Activated CD4-positive, alpha-beta memory T cell treated with anti-CD3 and anti-CD28 coated beads for 36 hours (primary cell): ENCODE data around the gene COPA. TPM values are rescaled to one million over a fixed set of nuclear protein-coding genes. Genes with fewer than 3 reads are reported as not detected.
A peak's percentile ranks its signal among the peaks of the same experiment; 100 is the strongest.

Experiments
- CTCF ChIA-PET: fragments of 350-600 bp; sonication (Branson Sonifier 250); formaldehyde crosslinking; loops from one replicate; lab custom pipeline; 2021; ENCODE audit warnings: antibody characterized with exemption, inconsistent platforms; lab: Charles Lee
- POLR2A ChIA-PET: fragments of 350-600 bp; sonication (Branson Sonifier 250); formaldehyde crosslinking; loops from one replicate; lab custom pipeline; 2021; ENCODE audit warnings: antibody characterized with exemption; lab: Charles Lee
- DNase-seq: peaks from one replicate; pipeline ENCODE4 v3.0.0-alpha.2; 2020
- H3K27ac Mint-ChIP-seq: one replicate; pipeline ENCODE4 v1.8.0; 2021; ENCODE audit warnings: mixed read lengths
- H3K27me3 Mint-ChIP-seq: one replicate; pipeline ENCODE4 v1.8.0; 2021; ENCODE audit warnings: mixed read lengths
- H3K36me3 Mint-ChIP-seq: one replicate; pipeline ENCODE4 v1.8.0; 2021; ENCODE audit warnings: mixed read lengths
- H3K4me1 Mint-ChIP-seq: one replicate; pipeline ENCODE4 v1.8.0; 2021; ENCODE audit warnings: low read depth, mixed read lengths
- H3K4me3 Mint-ChIP-seq: one replicate; pipeline ENCODE4 v1.8.0; 2021; ENCODE audit warnings: mild to moderate bottlenecking, mixed read lengths
- H3K9me3 Mint-ChIP-seq: one replicate; pipeline ENCODE4 v1.8.0; 2021; ENCODE audit warnings: mixed read lengths
- intact Hi-C: fragments of 100-400 bp; cut with micrococcal nuclease; formaldehyde crosslinking; loops from one replicate; pipeline ENCODE4 v1.15.1; 2023
- total RNA-seq, 2 experiments: library from RNA; stranded (reverse); gene quantifications; one replicate each; pipeline ENCODE4 v1.2.3, GENCODE V29; 2021

Gene COPA
- total RNA-seq, 2 experiments from 2014 or later: 132 TPM

DNA sequence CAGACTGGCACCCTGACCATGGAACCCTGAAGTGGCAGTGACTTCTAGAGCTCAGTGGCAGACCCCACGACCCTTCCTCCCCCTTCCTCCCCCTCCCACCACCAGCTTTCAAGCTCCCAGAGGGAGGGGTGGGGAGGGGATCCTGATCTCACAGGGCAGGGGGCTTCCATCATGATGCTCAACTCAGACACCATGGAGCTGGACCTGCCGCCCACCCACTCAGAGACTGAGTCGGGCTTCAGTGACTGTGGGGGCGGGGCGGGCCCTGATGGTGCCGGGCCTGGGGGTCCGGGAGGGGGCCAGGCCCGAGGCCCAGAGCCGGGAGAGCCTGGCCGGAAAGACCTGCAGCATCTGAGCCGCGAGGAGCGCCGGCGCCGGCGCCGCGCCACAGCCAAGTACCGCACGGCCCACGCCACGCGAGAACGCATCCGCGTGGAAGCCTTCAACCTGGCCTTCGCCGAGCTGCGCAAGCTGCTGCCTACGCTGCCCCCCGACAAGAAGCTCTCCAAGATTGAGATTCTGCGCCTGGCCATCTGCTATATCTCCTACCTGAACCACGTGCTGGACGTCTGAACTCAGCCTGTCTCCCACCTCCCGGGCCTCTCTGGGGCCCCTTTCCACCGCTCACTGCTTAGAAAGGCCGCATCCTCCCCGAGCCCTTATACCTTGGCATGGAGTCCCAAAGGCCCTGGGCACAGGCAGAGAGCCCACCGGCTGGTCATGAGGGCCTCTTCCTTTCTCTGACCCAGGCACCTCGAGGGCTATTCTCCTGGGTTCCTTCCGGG lies 27.7 kb upstream of the COPA start:
- ChIA-PET POLR2A (no interaction called here), CTCF (no interaction called here)
- Mint-ChIP-seq H3K27ac (no peak overlapping the region), H3K4me1 (peaks cover 4% of the 10 kb centered on the region), H3K36me3 (no peaks in the 10 kb centered on the region), H3K9me3 (no peaks in the 10 kb centered on the region), H3K4me3 (no peak overlapping the region), H3K27me3 (no peaks in the 10 kb centered on the region)
- no peak for DNase-seq
- intact Hi-C loops: no loop called here

DNA sequence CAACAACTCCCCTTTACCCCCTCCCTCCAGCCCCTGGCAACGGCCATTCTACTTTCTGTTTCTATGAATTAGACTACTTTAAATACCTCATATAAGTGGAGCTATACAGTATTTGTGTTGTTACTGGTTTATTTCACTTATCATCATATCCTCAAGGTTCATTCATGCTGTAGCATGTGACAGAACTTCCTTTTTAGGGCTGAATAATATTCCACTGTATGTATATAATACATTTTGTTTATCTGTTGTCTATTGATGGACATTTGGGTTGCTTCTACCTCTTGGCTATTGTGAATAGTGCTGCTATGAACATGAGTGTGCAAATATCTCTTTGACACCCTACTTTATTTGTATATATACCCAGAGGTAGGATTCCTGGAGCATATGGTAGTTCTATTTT lies 26.0 kb upstream of the COPA start:
- no peaks in the 10 kb centered on the region for H3K36me3 Mint-ChIP-seq
- no peak overlapping the region for H3K27ac Mint-ChIP-seq
- ChIA-PET CTCF (interaction anchor here (2.1 kb wide), 1 partner anchor 8 kb away, joined by 6 read pairs; no protein-coding TSS in a partner anchor), POLR2A (no interaction called here)
- H3K4me1 Mint-ChIP-seq: no peaks in the 10 kb centered on the region
- no peaks in the 10 kb centered on the region for H3K9me3 Mint-ChIP-seq
- intact Hi-C loops: no loop called here
- no peak for DNase-seq
- no peaks in the 10 kb centered on the region for H3K27me3 Mint-ChIP-seq
- H3K4me3 Mint-ChIP-seq: no peak overlapping the region

DNA sequence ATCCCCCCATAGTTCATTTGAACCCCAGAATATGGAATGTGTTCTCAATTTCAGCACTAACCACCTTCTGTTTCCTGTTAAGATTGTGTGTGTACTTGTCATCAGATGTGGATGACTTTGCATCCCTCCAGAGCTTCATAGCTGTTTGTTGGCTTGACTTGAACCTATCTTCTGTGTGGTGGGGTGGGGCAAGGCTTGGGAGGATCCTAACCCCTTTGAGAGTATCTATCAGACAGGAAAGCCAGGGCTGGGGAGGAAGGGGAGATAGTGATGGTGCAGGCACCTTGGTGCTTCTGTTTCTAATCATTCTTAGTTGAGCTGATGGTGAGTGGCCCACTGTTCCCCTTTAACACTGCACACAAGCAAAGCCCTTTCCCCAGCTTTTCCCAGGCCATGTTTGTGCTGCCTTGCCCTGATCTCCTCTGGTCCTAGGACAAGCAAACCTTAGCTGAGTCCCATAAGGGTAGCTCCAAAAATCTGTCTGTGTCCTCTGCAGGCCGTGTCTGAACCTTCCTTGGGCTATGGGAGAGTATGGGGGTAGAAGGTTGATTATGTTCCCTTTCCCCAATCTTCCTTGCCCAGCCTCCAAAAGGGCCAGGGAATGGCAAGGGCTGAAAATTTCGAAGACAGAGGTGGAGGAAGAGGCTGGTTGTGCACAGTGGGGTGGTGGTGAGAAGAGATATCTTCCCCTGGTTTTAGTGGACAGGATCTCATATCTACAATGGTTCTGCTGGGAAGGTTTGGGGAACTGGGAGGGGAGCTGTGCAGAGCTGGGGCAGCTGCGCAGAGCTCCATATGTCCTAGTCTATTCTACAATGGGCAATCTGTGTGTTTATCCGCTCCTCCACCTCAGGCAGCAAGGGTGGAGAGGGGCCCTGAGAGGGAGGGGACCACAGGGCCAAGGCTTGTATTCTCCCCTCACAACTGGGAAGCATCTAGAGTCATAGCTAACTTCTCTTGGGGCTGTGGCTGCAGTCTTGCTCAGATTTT lies 25.2 kb upstream of the COPA start:
- intact Hi-C loops: no loop called here
- DNase-seq: no peak
- H3K36me3 Mint-ChIP-seq: no peaks in the 10 kb centered on the region
- ChIA-PET CTCF (interaction anchor here (1.0 to 2.1 kb wide), 2 partner anchors 9 to 76 kb away, joined by 3 to 6 read pairs; no protein-coding TSS in a partner anchor), POLR2A (interaction anchor here (0.5 kb wide), 1 partner anchor 22 kb away, joined by 3 read pairs; no protein-coding TSS in a partner anchor)
- H3K4me3 Mint-ChIP-seq: no peak overlapping the region
- H3K4me1 Mint-ChIP-seq: no peaks in the 10 kb centered on the region
- no peaks in the 10 kb centered on the region for H3K9me3 Mint-ChIP-seq
- H3K27ac Mint-ChIP-seq: no peak overlapping the region
- H3K27me3 Mint-ChIP-seq: no peaks in the 10 kb centered on the region

DNA sequence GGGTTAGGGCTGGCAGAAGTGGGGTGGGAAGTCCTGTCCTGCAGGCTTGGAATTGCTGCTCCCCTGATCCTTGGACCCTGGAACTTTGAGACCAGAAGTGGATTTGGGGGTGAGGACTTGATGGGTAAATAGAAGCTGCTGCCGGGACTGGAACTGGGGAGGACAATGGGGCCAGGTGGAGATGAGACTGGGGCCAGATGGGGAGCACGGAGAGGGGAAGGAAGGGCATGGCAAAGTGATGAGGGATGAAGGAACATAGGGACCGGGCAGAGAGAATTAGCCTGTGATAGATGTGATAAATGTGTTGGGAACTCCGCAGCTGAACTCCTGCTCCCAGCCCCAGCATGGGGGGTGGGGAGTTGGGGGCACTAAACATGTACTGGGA lies 24.5 kb upstream of the COPA start:
- intact Hi-C loops: no loop called here
- H3K4me3 Mint-ChIP-seq: no peak overlapping the region
- no peaks in the 10 kb centered on the region for H3K27me3 Mint-ChIP-seq
- no peak for DNase-seq
- H3K36me3 Mint-ChIP-seq: no peaks in the 10 kb centered on the region
- no peaks in the 10 kb centered on the region for H3K4me1 Mint-ChIP-seq
- CTCF ChIA-PET: interaction anchor here (1.0 to 2.1 kb wide), 2 partner anchors 10 to 76 kb away, joined by 3 to 6 read pairs; no protein-coding TSS in a partner anchor
- no peaks in the 10 kb centered on the region for H3K9me3 Mint-ChIP-seq
- no peak overlapping the region for H3K27ac Mint-ChIP-seq
- POLR2A ChIA-PET: interaction anchor here (0.5 kb wide), 1 partner anchor 21 kb away, joined by 3 read pairs; no protein-coding TSS in a partner anchor

DNA sequence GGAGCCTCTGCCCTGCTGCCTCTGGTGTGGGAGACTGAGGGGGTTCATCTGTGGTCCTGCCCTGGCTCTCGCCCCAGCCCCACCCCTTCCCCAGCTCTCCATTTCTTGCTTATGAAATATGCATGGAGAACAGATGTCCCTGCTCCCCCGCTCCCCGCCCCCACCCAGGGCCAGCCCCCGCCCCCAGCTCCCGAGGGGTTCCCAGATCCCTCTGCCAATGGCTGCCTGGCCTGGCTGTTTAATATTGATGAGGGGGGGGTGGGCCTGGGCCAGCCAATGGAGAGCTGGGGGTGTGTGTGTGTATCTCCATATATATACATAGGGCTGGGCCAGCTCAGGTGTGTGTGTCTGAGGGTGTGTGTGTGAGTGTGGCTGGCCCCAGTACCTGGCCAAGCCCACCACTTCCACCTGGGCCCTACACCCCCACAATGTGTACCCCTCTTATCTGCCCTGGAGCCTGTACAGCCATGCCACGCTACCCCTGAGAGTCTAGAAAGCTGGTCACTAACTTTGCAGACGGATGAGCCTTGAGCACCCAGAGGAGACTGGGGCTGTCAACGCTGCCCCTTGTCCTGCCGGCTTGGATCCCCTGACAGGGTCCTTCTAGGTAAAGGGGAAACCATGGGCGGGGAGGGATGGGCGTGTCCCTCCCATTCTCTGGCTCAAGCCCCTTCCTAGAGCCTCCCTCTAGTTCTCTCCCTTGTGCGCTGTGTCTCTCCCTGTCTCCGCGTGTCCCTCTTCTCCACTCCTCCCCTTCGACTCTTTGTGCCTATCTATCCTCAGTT lies 23.9 kb upstream of the COPA start, which contains the start of gene NHLH1:
TSS of gene NHLH1 (plus strand) at position 341 of the 785 bp plus-strand sequence. CDS start 3,661 bp downstream, outside the sequence.
- POLR2A ChIA-PET: no interaction called here

DNA sequence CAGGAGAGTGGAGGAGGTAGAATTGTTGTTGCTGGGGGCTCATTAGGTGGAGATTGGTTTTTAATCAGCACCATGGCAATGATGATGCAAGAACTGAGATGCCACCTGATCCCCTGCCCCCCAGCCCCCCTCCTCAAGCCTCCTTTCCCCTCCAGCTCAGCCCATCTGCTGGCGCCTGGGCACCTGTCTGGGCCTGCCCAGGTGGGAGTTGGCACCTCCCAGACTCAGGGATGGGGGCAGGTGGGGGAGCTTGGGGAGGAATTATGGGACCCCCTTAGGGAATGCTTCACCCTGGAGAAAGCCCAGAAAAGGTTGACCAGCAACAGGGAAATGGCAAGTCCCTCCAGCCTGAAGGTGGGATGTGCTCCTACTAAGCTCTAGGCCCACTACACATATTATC lies 22.3 kb upstream of the COPA start:
- H3K27me3 Mint-ChIP-seq: no peaks in the 10 kb centered on the region
- POLR2A ChIA-PET: no interaction called here
- no peaks in the 10 kb centered on the region for H3K36me3 Mint-ChIP-seq
- CTCF ChIA-PET: interaction anchor here (1.4 kb wide), 1 partner anchor 12 kb away, joined by 6 read pairs; no protein-coding TSS in a partner anchor
- no peak overlapping the region for H3K27ac Mint-ChIP-seq
- DNase-seq: no peak
- intact Hi-C loops: no loop called here
- H3K4me1 Mint-ChIP-seq: peaks cover 2% of the 10 kb centered on the region
- H3K9me3 Mint-ChIP-seq: no peaks in the 10 kb centered on the region
- H3K4me3 Mint-ChIP-seq: no peak overlapping the region

More for the DNA sequence above, 23.9 kb upstream of the COPA start, which contains the start of gene NHLH1:
- CTCF ChIA-PET: interaction anchor here (1.4 to 2.1 kb wide), 2 partner anchors 10 kb away, joined by 6 read pairs; no protein-coding TSS in a partner anchor
- no peaks in the 10 kb centered on the region for H3K9me3 Mint-ChIP-seq
- peaks cover 2% of the 10 kb centered on the region for H3K4me1 Mint-ChIP-seq
- no peaks in the 10 kb centered on the region for H3K27me3 Mint-ChIP-seq
- intact Hi-C loops: no loop called here
- no peak within 1 kb of the TSS for H3K27ac Mint-ChIP-seq
- no peak for DNase-seq
- no peaks in the 10 kb centered on the region for H3K36me3 Mint-ChIP-seq
- H3K4me3 Mint-ChIP-seq: no peak within 1 kb of the TSS

DNA sequence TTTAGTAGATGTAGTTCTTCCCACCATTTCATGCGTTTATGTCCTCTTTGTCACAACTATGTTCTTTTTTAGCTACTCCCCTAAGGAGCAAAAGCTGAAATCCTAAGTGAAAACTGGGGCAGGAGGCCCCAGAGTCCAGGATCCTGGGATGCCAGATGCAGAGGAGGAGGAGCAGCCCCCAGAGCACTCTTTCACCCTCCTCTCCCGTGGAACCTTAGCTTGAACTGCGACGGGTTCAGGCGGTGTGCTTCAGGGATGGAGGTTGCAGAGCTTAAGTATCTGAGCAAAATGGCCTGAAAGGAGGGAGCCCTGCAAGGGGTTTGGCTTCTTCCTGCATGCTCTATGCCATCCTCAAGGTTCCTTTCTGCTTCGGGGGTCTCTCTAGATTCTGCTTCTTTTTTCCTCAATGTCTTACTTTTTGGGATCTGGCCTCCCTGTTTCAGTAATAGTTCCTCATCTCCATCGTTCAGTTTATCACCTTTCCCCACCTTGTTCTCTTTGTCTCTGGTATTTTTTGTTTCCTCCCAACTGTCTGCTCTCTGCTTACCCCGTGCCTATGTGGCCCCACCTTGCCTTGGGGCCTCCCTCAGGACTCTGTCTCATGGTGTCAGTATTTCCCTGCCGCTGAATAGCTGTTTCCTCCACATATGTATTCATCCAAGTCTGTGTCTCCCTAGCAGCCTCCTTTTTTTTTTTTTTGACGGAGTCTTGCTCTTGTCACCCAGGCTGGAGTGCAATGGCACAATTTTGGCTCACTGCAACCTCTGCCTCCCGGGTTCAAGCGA lies 21.1 kb upstream of the COPA start:
- H3K9me3 Mint-ChIP-seq: no peaks in the 10 kb centered on the region
- no peak overlapping the region for H3K4me3 Mint-ChIP-seq
- intact Hi-C loops: no loop called here
- CTCF ChIA-PET: interaction anchor here (1.4 to 2.5 kb wide), 3 partner anchors 9 to 13 kb away, joined by 4 to 9 read pairs (median 4); no protein-coding TSS in a partner anchor
- no peak overlapping the region for H3K27ac Mint-ChIP-seq
- DNase-seq: no peak
- POLR2A ChIA-PET: no interaction called here
- H3K27me3 Mint-ChIP-seq: no peaks in the 10 kb centered on the region
- peaks cover 1% of the 10 kb centered on the region for H3K36me3 Mint-ChIP-seq
- peaks cover 2% of the 10 kb centered on the region for H3K4me1 Mint-ChIP-seq

DNA sequence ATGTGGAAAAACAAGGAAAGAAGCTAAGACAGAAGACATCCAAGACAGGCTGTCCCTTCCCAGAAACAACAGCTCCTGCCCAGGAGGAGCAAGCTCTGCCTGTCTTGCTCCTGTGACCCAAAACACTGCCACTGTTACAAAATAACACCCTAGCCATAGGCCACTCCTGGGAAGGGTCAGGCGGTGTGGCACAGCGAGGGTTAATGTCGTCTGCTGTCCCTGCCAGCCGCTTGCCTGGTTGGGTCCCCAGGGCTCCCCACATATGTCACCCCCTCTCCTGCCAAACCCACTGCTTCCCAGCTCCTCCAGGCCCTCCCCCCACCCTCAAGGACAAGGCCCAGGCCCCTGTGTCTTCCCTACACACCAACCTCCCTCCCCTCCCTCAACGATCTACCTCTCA lies 20.0 kb upstream of the COPA start:
- ChIA-PET POLR2A (no interaction called here), CTCF (interaction anchor here (1.2 to 2.5 kb wide), 3 partner anchors 11 to 277 kb away, joined by 3 to 9 read pairs (median 4); no protein-coding TSS in a partner anchor)
- Mint-ChIP-seq H3K27ac (no peak overlapping the region), H3K4me3 (no peak overlapping the region), H3K36me3 (peaks cover 10% of the 10 kb centered on the region), H3K9me3 (no peaks in the 10 kb centered on the region), H3K4me1 (peaks cover 2% of the 10 kb centered on the region), H3K27me3 (no peaks in the 10 kb centered on the region)
- intact Hi-C loops: no loop called here
- no peak for DNase-seq

DNA sequence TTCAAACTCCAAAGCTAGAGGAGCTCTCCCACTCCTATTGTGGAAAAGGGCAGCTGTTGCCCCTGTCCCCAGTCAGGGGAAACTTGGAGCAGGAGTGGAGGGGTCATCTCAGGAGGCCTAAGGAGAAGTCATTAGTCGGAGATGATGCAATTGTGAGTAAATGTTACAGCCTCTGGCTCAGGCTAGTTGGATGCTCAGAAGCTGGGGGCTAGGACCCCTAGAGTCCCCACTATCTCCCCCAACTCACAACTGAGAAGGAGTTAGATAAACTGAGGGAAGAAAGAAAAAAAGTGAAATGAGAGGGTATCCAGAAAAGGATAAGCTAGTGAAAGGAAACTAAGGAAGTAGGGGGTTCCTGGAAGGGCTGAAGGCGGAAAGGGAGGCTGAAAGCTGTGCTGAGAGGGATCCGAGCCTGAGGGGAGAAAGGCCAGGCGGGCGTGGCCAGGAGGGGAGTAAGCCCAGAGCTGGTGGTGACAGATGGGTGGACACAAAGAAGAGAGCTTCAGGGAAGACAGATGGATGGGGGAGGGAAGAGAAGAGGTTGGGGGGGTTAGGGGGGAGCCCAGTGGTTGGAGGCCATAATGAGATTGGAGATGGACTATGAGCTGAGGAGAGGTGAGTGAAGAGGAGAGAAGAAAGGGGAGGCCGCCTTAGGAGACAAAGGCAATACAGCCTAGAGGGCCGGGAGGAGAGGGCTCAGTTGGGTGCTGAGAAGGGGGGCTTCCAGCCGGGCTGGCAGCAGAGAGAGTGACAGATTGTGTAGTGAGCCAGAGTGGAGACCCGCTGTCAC lies 19.3 kb upstream of the COPA start:
- peak overlapping the region; percentile 68 for H3K27ac Mint-ChIP-seq
- ChIA-PET POLR2A (no interaction called here), CTCF (interaction anchor here (1.2 to 2.5 kb wide), 3 partner anchors 10 to 277 kb away, joined by 3 to 9 read pairs (median 4); no protein-coding TSS in a partner anchor)
- no peaks in the 10 kb centered on the region for H3K9me3 Mint-ChIP-seq
- no peaks in the 10 kb centered on the region for H3K27me3 Mint-ChIP-seq
- H3K4me1 Mint-ChIP-seq: peaks cover 2% of the 10 kb centered on the region
- DNase-seq: no peak
- H3K36me3 Mint-ChIP-seq: peaks cover 11% of the 10 kb centered on the region
- intact Hi-C loops: no loop called here
- H3K4me3 Mint-ChIP-seq: no peak overlapping the region

DNA sequence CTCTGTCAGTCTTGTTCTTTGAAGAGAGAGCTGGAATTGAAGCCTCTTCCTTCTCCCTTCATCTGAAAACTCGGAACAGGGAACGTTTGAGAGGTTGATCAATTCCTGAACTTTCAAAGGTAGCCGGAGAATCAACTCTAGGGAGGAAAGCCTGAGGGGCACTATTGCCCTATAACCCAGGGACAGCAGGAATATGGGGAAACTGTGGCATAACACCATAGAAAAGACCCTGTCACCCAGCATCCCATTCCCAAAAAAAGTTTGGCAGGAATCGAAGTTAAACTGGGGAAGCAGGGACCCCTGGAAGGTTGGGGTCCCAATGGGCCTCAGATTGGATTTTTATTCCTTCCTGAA lies 18.7 kb upstream of the COPA start:
- POLR2A ChIA-PET: no interaction called here
- Mint-ChIP-seq H3K36me3 (peaks cover 15% of the 10 kb centered on the region), H3K4me1 (peaks cover 2% of the 10 kb centered on the region), H3K27me3 (no peaks in the 10 kb centered on the region), H3K9me3 (no peaks in the 10 kb centered on the region), H3K27ac (no peak overlapping the region), H3K4me3 (no peak overlapping the region)
- no peak for DNase-seq
- CTCF ChIA-PET: no interaction called here
- intact Hi-C loops: no loop called here
